ENCODE results near the gene EPHB2.

DNA sequence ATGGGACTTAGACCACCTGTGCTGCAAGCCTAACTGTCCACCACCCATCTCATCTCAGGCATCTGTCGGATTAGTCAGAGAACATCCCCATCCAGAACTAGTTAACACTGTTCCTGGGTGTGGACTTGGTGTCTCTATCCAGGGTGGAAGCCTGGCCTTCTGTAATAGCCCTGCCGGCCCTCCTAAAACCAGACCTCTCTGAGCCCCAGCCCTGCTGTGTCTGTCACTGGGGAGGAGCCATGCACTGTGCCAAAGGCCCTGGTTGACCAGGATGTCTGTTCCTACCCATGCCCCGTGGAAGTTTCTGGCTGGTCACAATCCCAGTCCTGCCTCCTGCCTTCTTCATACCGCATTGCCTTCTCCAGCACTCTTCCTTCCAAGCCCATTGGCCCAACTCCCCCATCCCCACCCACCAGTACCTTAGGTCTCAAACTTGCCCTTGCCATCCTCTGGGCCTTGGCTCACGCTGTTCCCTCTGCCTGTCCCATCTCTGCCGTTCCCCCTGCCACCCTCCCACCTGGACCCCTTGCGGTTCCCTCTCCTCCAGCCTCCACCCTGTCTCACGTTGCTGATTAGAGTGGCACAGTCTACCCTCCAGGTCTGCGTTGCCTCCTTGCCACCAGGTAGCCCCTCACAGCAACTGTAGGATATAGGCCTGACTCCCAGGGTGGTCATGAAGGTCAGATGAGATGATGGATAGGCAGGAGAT, 105.6 kb downstream of the EPHB2 start:
- TF ChIP-seq, protein P1, sequence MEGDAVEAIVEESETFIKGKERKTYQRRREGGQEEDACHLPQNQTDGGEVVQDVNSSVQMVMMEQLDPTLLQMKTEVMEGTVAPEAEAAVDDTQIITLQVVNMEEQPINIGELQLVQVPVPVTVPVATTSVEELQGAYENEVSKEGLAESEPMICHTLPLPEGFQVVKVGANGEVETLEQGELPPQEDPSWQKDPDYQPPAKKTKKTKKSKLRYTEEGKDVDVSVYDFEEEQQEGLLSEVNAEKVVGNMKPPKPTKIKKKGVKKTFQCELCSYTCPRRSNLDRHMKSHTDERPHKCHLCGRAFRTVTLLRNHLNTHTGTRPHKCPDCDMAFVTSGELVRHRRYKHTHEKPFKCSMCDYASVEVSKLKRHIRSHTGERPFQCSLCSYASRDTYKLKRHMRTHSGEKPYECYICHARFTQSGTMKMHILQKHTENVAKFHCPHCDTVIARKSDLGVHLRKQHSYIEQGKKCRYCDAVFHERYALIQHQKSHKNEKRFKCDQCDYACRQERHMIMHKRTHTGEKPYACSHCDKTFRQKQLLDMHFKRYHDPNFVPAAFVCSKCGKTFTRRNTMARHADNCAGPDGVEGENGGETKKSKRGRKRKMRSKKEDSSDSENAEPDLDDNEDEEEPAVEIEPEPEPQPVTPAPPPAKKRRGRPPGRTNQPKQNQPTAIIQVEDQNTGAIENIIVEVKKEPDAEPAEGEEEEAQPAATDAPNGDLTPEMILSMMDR (IDR thresholded peaks at IDR 0.05; ENCODE audit: low read depth, low read length): no peak
- TF ChIP-seq POLR2A (IDR thresholded peaks at IDR 0.05; ENCODE audit: extremely low read depth, insufficient read length): no peak
- TF ChIP-seq, protein P2, sequence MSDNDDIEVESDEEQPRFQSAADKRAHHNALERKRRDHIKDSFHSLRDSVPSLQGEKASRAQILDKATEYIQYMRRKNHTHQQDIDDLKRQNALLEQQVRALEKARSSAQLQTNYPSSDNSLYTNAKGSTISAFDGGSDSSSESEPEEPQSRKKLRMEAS (IDR thresholded peaks at IDR 0.05; ENCODE audit: low read depth, low read length): no peak
